Motor neuron (in vitro differentiated cells): ENCODE measurements around the gene PLEKHA7. TPM values are rescaled to one million over a fixed set of nuclear protein-coding genes. Genes with fewer than 3 reads are reported as not detected.

ENCODE experiments used
- ATAC-seq, 8 experiments: fragments of 200-7000 bp; cut with Tn5 transposase; replicated peaks in 6 of 8; 2 replicates each; pipeline ENCODE4 v1.8.0; 2021; ENCODE audit warnings: mild to moderate bottlenecking in 8 of 8, moderate library complexity in 8 of 8
- H3K27ac ChIP-seq, 2 donors: fragments of 250-450 bp; sonication (Bioruptor Pico); 2 replicates each; pipeline ENCODE4 v1.9.0; 2021; ENCODE audit warnings: antibody characterized with exemption in 2 of 2, mild to moderate bottlenecking in 2 of 2, moderate library complexity in 1 of 2
- H3K4me1 ChIP-seq, 2 donors: fragments of 250-450 bp; sonication (Bioruptor Pico); replicated peaks in 1 of 2; 2 replicates each; pipeline ENCODE4 v1.6.1; 2021; ENCODE audit warnings: antibody characterized with exemption in 2 of 2, mild to moderate bottlenecking in 2 of 2, moderate library complexity in 1 of 2
- H3K4me3 ChIP-seq, 5 donors: fragments of 250-450 bp; sonication (Bioruptor Pico); 2 replicates each; pipeline ENCODE4 v1.9.0; 2021; ENCODE audit warnings: antibody characterized with exemption in 5 of 5, mild to moderate bottlenecking in 5 of 5, moderate library complexity in 4 of 5
- WGBS, 10 experiments: fragments of 450-650 bp; shearing (Covaris generic); methylation state at CpG; one replicate each; pipeline ENCODE4 v1.0.0; 2022; 5-methylcytosine and 5-hydroxymethylcytosine counted together
- in situ Hi-C, 9 experiments: fragments of 400-800 bp; cut with MboI; loops; one replicate each; pipeline ENCODE4 v1.15.0; 2021; ENCODE audit warnings: low sequenced_read_pairs in 9 of 9, low pct_unique_long_range_greater_than_20kb in 2 of 9; ENCODE audit not compliant: unreplicated experiment in 9 of 9
- total RNA-seq, 8 experiments: library from RNA; unstranded; fragments of 300-600 nt; gene quantifications; 2 replicates each; pipeline versions ENCODE4 v1.2.3 to v1.2.4, GENCODE V29; 2022

Gene PLEKHA7
- total RNA-seq, 8 experiments from 2014 or later = 1.0 to 14.3 (median 4.3) TPM

GRCh38 chr11:16792426-16792825, 221.8 kb downstream of the PLEKHA7 start:
- ATAC-seq = no peak
- peaks cover 0 to 7% of the 10 kb centered on the region in 2 donors for H3K4me1 ChIP-seq
- H3K27ac ChIP-seq = no peak overlapping the region
- H3K4me3 ChIP-seq = no peak overlapping the region
- in situ Hi-C loops = loop anchor here in 3 of 9 experiments (25.0 kb wide), 3 partner anchors 155 to 295 kb away; partner anchors contain the start of gene RPS13 (in 1 of the 3)

- WGBS, 10 experiments = 2 to 100% (median 32%) methylated on average over 1 to 7 of the region's 13 CpGs; no CpG with 5 or more reads in 1 of the 10 experiments
- in situ Hi-C loops = loop anchor here in 3 of 9 experiments (25.0 kb wide), 3 partner anchors 154 to 296 kb away; partner anchors contain the start of gene RPS13 (in 1 of the 3)
- Histone ChIP-seq H3K4me3 (no peak overlapping the region), H3K4me1 (peaks cover 0 to 7% of the 10 kb centered on the region in 2 donors), H3K27ac (no peak overlapping the region)
- peak; percentile 68 to 96 (median 78) for ATAC-seq
These were observed 222.8 kb downstream of the PLEKHA7 start for GRCh38 chr11:16791191-16791961.

GRCh38 chr11:16790486-16791190, 223.6 kb downstream of the PLEKHA7 start:
- H3K4me1 ChIP-seq = peaks cover 0 to 7% of the 10 kb centered on the region in 2 donors
- in situ Hi-C loops = loop anchor here in 3 of 9 experiments (25.0 kb wide), 3 partner anchors 153 to 297 kb away; partner anchors contain the start of gene RPS13 (in 1 of the 3)
- no peak for ATAC-seq
- H3K27ac ChIP-seq = no peak overlapping the region
- 100% methylated on average over 1 of the region's 16 CpGs; no CpG with 5 or more reads in 9 of the 10 experiments for WGBS, 10 experiments
- no peak overlapping the region for H3K4me3 ChIP-seq

DNA sequence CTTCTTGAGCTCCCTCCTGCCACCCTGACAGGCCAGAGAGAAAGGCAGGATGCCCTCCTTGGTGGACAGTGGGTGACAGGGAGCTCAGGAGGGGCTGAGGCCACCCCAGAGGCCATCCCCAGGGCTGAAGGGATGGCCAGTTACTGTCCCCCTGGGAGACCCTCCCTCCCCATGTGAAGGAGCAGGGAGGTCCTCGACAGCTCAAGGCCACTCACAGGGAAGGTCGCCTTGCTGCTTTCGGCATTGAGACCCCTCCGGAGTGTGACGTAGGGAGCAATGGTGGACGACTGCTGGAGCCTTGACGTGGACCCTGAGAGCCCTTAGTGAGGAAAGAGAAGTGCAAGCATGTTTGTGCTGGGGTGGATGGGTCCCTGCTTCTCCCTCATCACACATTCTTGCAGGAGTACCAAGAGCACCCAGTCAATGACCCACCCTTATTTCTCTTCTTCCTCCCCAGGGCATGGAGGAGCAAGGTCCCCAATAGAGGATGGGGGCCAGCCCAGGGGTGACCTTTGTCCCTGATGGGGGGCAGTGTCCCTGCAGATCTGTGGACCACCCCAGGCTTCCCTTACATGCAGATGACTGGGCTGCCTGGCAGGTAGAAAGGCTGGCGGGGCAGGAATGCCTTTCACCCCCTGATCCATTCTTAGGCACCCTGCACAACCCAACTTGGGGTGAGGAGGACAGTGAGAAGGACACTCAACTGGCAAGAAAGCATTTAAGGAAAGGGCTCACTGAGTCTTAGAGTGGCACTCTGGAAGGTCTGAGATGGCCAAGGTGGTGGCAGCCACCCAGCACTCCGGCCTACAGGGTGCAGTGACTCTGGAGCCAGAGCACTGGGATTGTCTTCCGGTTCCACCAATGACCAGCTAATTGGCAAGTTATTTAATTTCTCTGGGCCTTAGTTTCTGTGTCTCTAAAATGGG, 224.4 kb downstream of the PLEKHA7 start:
- Histone ChIP-seq H3K4me3 (no peak overlapping the region), H3K4me1 (peaks cover 0 to 7% of the 10 kb centered on the region in 2 donors), H3K27ac (no peak overlapping the region)
- in situ Hi-C loops = loop anchor here in 3 of 9 experiments (10.0 to 25.0 kb wide), 4 partner anchors 153 to 297 kb away; partner anchors contain the start of gene RPS13 (in 1 of the 3)
- no peak for ATAC-seq
- WGBS, 10 experiments = 80 to 100% (median 100%) methylated on average over 1 to 7 of the region's 10 CpGs; no CpG with 5 or more reads in 3 of the 10 experiments

DNA sequence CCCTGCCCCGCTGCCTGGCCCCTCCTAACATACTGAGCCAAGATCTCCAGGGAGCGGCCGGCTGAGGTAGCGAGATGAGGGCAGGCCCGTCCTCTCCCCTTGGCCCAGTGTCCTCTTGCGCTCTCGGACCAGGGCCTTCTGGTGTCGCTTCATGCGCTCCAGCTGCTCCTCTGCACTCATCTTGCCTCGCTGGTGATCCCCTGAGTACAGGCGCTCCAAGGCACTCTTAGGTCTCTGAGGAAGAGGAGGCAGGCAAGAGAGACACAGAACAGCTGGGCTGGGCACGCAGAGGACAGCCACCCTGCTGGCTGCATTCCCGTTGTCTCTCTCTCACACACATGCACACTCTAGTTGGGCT, 225.2 kb downstream of the PLEKHA7 start:
- 75 to 100% (median 80%) methylated on average over 1 to 5 of the region's 13 CpGs; no CpG with 5 or more reads in 7 of the 10 experiments for WGBS, 10 experiments
- Histone ChIP-seq H3K4me1 (peaks cover 0 to 10% of the 10 kb centered on the region in 2 donors), H3K27ac (no peak overlapping the region), H3K4me3 (no peak overlapping the region)
- in situ Hi-C loops = loop anchor here in 3 of 9 experiments (10.0 to 25.0 kb wide), 4 partner anchors 152 to 298 kb away; partner anchors contain the start of gene RPS13 (in 1 of the 3)
- no peak for ATAC-seq

DNA sequence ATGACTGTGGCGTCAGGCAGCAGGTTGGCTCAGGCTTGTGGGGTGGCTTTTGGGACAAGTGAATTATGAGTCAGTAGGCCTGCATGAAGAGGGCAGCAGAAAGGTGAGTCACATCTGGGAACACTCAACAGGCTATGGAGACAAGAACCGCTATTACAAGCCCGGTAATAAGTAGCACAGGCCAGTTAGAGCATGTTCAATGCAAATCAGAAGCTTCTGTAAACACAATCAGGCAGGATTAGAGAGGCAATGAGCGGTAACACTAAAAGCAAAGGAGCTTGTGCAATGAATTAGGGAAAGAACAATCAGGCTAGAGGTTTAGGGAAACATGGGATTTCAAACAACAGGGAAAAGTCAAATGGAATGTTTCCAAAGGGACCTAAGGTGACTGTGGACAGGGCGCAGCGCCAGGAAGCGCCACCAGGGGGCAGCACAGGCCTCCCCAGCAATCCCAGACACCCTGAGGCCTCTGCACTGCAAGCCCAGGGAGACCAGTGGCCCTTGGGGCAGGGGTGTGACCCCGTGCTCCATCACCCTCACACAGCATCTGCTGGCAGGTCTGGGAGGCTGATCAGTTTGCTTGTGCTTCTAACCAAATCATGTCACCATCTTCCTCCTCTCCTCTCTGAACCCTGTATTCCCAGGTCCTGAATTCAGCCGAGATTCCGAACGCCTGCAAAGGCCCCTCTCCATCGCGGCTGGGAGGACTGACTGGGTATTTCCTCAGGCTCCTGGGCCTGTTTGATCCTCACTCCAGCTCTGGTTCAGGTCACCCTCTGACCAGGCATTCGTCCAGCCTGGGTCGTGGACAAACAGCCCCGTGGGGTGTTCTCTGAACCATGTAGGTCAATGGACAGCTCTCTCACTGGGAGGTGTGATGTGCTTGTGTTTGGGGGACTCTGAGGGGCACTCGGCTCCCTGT, 225.8 kb downstream of the PLEKHA7 start:
- in situ Hi-C loops = loop anchor here in 3 of 9 experiments (10.0 to 25.0 kb wide), 4 partner anchors 151 to 299 kb away; partner anchors contain the start of gene RPS13 (in 1 of the 3)
- WGBS, 10 experiments = 10 to 84% (median 70%) methylated on average over 1 to 11 of the region's 17 CpGs
- Histone ChIP-seq H3K27ac (no peak overlapping the region), H3K4me3 (no peak overlapping the region), H3K4me1 (peaks cover 0 to 16% of the 10 kb centered on the region in 2 donors)
- ATAC-seq = peak; percentile 41 to 89 (median 76)

DNA sequence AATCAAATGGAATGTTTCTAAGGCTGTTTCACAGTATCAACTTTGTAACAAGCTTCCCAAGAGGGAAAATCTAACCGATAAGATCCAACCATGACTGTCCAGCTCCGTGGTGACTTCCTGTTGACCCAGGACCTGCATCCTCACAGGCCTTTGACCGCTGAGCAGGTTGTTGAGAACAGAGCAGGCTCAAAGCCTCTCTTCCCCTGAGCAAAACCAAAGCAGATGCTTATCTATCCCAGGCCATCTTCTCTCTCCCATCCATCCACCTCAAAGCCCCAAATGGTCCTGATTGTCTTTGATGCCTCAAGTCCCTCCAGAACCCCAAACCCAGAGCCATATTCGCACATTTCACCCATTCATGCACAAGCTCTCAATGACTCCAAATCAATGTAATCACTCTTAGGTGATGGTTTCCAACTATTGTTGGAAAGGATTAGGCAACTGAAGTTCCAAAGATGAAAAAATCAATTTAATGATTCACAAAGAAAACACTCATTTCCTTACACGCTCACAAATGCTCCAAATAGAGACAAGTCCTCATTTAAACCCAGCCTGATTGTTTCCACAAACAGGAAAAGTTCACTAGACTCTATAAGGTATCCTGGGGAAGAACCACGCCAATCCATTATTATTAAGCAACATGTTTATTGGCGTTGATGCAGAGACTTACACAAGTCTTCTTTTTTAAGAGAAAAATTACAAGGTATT, 227.0 kb downstream of the PLEKHA7 start:
- H3K4me3 ChIP-seq = no peak overlapping the region
- peaks cover 0 to 16% of the 10 kb centered on the region in 2 donors for H3K4me1 ChIP-seq
- no peak for ATAC-seq
- H3K27ac ChIP-seq = no peak overlapping the region
- 54 to 100% (median 92%) methylated on average over 1 to 7 of the region's 7 CpGs for WGBS, 10 experiments
- in situ Hi-C loops = loop anchor here in 3 of 9 experiments (10.0 to 25.0 kb wide), 4 partner anchors 150 to 300 kb away; partner anchors contain the start of gene RPS13 (in 1 of the 3)

- no peak overlapping the region for H3K27ac ChIP-seq
- H3K4me3 ChIP-seq = no peak overlapping the region
- peaks cover 0 to 9% of the 10 kb centered on the region in 2 donors for H3K4me1 ChIP-seq
- in situ Hi-C loops = loop anchor here in 3 of 9 experiments (10.0 to 25.0 kb wide), 4 partner anchors 149 to 301 kb away; partner anchors contain the start of gene RPS13 (in 1 of the 3)
- ATAC-seq = no peak
- WGBS, 10 experiments = 93 to 100% (median 96%) methylated on average over 2 to 6 of the region's 6 CpGs; no CpG with 5 or more reads in 4 of the 10 experiments
These were observed 228.1 kb downstream of the PLEKHA7 start for GRCh38 chr11:16786131-16786530.

GRCh38 chr11:16785520-16786128, 228.6 kb downstream of the PLEKHA7 start:
- WGBS, 10 experiments = 10 to 95% (median 60%) methylated on average over 1 to 5 of the region's 7 CpGs; no CpG with 5 or more reads in 3 of the 10 experiments
- in situ Hi-C loops = loop anchor here in 3 of 9 experiments (10.0 to 25.0 kb wide), 4 partner anchors 148 to 302 kb away; partner anchors contain the start of gene RPS13 (in 1 of the 3)
- Histone ChIP-seq H3K27ac (no peak overlapping the region), H3K4me1 (peaks cover 0 to 9% of the 10 kb centered on the region in 2 donors), H3K4me3 (no peak overlapping the region)
- ATAC-seq = peak; percentile 69 to 91 (median 81)

GRCh38 chr11:16784666-16785065, 229.5 kb downstream of the PLEKHA7 start:
- no peak for ATAC-seq
- 80 to 100% (median 83%) methylated on average over 1 to 2 of the region's 2 CpGs; no CpG with 5 or more reads in 3 of the 10 experiments for WGBS, 10 experiments
- in situ Hi-C loops = loop anchor here in 3 of 9 experiments (10.0 to 25.0 kb wide), 4 partner anchors 147 to 303 kb away; partner anchors contain the start of gene RPS13 (in 1 of the 3)
- H3K4me1 ChIP-seq = peaks cover 0 to 9% of the 10 kb centered on the region in 2 donors
- H3K27ac ChIP-seq = no peak overlapping the region
- H3K4me3 ChIP-seq = no peak overlapping the region
